Dermis blood vessel endothelial cell (primary cell): Measurements from ENCODE around the gene NAMPT. TPM values are rescaled to one million over a fixed set of nuclear protein-coding genes. Genes with fewer than 3 reads are reported as not detected.
"Not testable (repeated sequence)": the region's sequence is repeated elsewhere in the genome, so short reads cannot be mapped to it uniquely, and the experiment has no call there.

Source experiments
- DNase-seq: peaks from one replicate; pipeline ENCODE4 v3.0.0; 2010
- total RNA-seq: library from RNA; depleted of rRNA; stranded (reverse); fragments of >200 nt; gene quantifications from 2 replicates; pipeline ENCODE4 v1.2.3, GENCODE V29; 2014

The NAMPT gene
- 288 and 387 TPM in 2 replicates for total RNA-seq

- DNase-seq, result no peak
Observed at GRCh38 chr7:106284714-106285050, at the start of gene NAMPT. Gene NAMPT, minus strand, starts transcription at chr7:106284983. Its CDS starts 99 bp downstream, at chr7:106284884.

GRCh38 chr7:106332201-106332600 is 47.4 kb upstream of the NAMPT start:
- no peak for DNase-seq

GRCh38 chr7:106331441-106332175 is 46.8 kb upstream of the NAMPT start:
- DNase-seq, result no peak

- peak; percentile 23 for DNase-seq
Observed at GRCh38 chr7:106329971-106330733, 45.4 kb upstream of the NAMPT start.

GRCh38 chr7:106329408-106329807 is 44.6 kb upstream of the NAMPT start:
- no peak for DNase-seq

GRCh38 chr7:106327538-106328481 is 43.0 kb upstream of the NAMPT start:
- no peak for DNase-seq

- DNase-seq, result no peak
Observed at GRCh38 chr7:106326594-106327537, 42.1 kb upstream of the NAMPT start.

- not testable (repeated sequence) for DNase-seq
Observed at GRCh38 chr7:106324509-106324908, 39.7 kb upstream of the NAMPT start.

- not testable (repeated sequence) for DNase-seq
Observed at GRCh38 chr7:106320254-106320770, 35.5 kb upstream of the NAMPT start.

- DNase-seq, result no peak
Observed at GRCh38 chr7:106318482-106318881, 33.7 kb upstream of the NAMPT start.

- DNase-seq, result no peak
Observed at GRCh38 chr7:106317971-106318370, 33.2 kb upstream of the NAMPT start.

GRCh38 chr7:106316947-106317346 is 32.2 kb upstream of the NAMPT start:
- DNase-seq, result no peak

- DNase-seq, result no peak
Observed at GRCh38 chr7:106314875-106315274, 30.1 kb upstream of the NAMPT start.

- DNase-seq, result no peak
Observed at GRCh38 chr7:106313966-106314365, 29.2 kb upstream of the NAMPT start.

GRCh38 chr7:106313456-106313901 is 28.7 kb upstream of the NAMPT start:
- DNase-seq, result peak; percentile 44

- DNase-seq, result no peak
Observed at GRCh38 chr7:106312906-106313305, 28.1 kb upstream of the NAMPT start.

GRCh38 chr7:106312099-106312871 is 27.5 kb upstream of the NAMPT start:
- no peak for DNase-seq

GRCh38 chr7:106309362-106309761 is 24.6 kb upstream of the NAMPT start:
- DNase-seq, result no peak

GRCh38 chr7:106306256-106306655 is 21.5 kb upstream of the NAMPT start:
- DNase-seq, result no peak

GRCh38 chr7:106305732-106306131 is 20.9 kb upstream of the NAMPT start:
- no peak for DNase-seq

GRCh38 chr7:106304568-106304967 is 19.8 kb upstream of the NAMPT start:
- DNase-seq, result no peak
